T-helper 1 cell treated with Interleukin-12 subunit alpha and Interleukin-12 subunit beta and Interleukin-4 antibody, amounts not matched to agents 30 μg/mL and 1 μg/mL, for 36 hours (primary cell): Measurements from ENCODE around the gene SMIM29.

Source experiments
- H3K27ac Mint-ChIP-seq: one replicate; pipeline ENCODE4 v1.8.0; 2021; ENCODE audit warnings: mild to moderate bottlenecking, mixed read lengths
- H3K27me3 Mint-ChIP-seq: one replicate; pipeline ENCODE4 v1.8.0; 2021; ENCODE audit warnings: low read depth, mixed read lengths
- H3K36me3 Mint-ChIP-seq: one replicate; pipeline ENCODE4 v1.8.0; 2021; ENCODE audit warnings: low read depth, mixed read lengths
- H3K4me1 Mint-ChIP-seq: one replicate; pipeline ENCODE4 v1.8.0; 2021; ENCODE audit warnings: low read depth, mixed read lengths
- H3K4me3 Mint-ChIP-seq: one replicate; pipeline ENCODE4 v1.8.0; 2021; ENCODE audit warnings: mild to moderate bottlenecking, moderate library complexity, mixed read lengths
- H3K9me3 Mint-ChIP-seq: one replicate; pipeline ENCODE4 v1.8.0; 2021; ENCODE audit warnings: mixed read lengths

SMIM29 gene

GRCh38 chr6:34239500-34239825 is 9.3 kb downstream of the SMIM29 start:
- peaks cover 28% of the 10 kb centered on the region for H3K36me3 Mint-ChIP-seq
- H3K9me3 Mint-ChIP-seq, result no peaks in the 10 kb centered on the region
- peak overlapping the region; percentile 60 for H3K27ac Mint-ChIP-seq

GRCh38 chr6:34238585-34239499 is 10.0 kb downstream of the SMIM29 start:
- H3K36me3 Mint-ChIP-seq, result peaks cover 28% of the 10 kb centered on the region
- peak overlapping the region; percentile 89 for H3K27ac Mint-ChIP-seq
- H3K4me3 Mint-ChIP-seq, result peak overlapping the region; percentile 83
- no peaks in the 10 kb centered on the region for H3K9me3 Mint-ChIP-seq
- H3K4me1 Mint-ChIP-seq, result peaks cover 49% of the 10 kb centered on the region
- no peaks in the 10 kb centered on the region for H3K27me3 Mint-ChIP-seq

More at GRCh38 chr6:34239500-34239825, 9.3 kb downstream of the SMIM29 start:
- peak overlapping the region; percentile 46 for H3K4me3 Mint-ChIP-seq
- no peaks in the 10 kb centered on the region for H3K27me3 Mint-ChIP-seq
- H3K4me1 Mint-ChIP-seq, result peaks cover 43% of the 10 kb centered on the region

GRCh38 chr6:34237722-34238584 is 10.9 kb downstream of the SMIM29 start:
- Mint-ChIP-seq H3K4me3 (peak overlapping the region; percentile 85), H3K9me3 (no peaks in the 10 kb centered on the region), H3K27ac (peak overlapping the region; percentile 90), H3K27me3 (no peaks in the 10 kb centered on the region), H3K4me1 (peaks cover 42% of the 10 kb centered on the region), H3K36me3 (peaks cover 24% of the 10 kb centered on the region)

- H3K27me3 Mint-ChIP-seq, result no peaks in the 10 kb centered on the region
- H3K27ac Mint-ChIP-seq, result no peak overlapping the region
- peaks cover 35% of the 10 kb centered on the region for H3K4me1 Mint-ChIP-seq
- H3K4me3 Mint-ChIP-seq, result no peak overlapping the region
- H3K36me3 Mint-ChIP-seq, result peaks cover 18% of the 10 kb centered on the region
- no peaks in the 10 kb centered on the region for H3K9me3 Mint-ChIP-seq
Measured at GRCh38 chr6:34237316-34237721, 11.5 kb downstream of the SMIM29 start.

- no peaks in the 10 kb centered on the region for H3K27me3 Mint-ChIP-seq
- peak within 1 kb of the TSS; percentile 94 for H3K27ac Mint-ChIP-seq
- H3K36me3 Mint-ChIP-seq, result peaks cover 12% of the 10 kb centered on the region
- peak within 1 kb of the TSS; percentile 84 for H3K4me3 Mint-ChIP-seq
- H3K9me3 Mint-ChIP-seq, result no peaks in the 10 kb centered on the region
- peaks cover 31% of the 10 kb centered on the region for H3K4me1 Mint-ChIP-seq
Measured at GRCh38 chr6:34236443-34237315, 12.1 kb downstream of the SMIM29 start, which contains the start of gene HMGA1. HMGA1 (plus strand) TSS chr6:34236873; CDS start chr6:34240781, 3,908 bp downstream.

GRCh38 chr6:34236131-34236442 is 12.7 kb downstream of the SMIM29 start:
- H3K4me3 Mint-ChIP-seq, result peak overlapping the region; percentile 84
- peaks cover 9% of the 10 kb centered on the region for H3K36me3 Mint-ChIP-seq
- H3K27ac Mint-ChIP-seq, result peak overlapping the region; percentile 94
- peaks cover 31% of the 10 kb centered on the region for H3K4me1 Mint-ChIP-seq
- H3K9me3 Mint-ChIP-seq, result no peaks in the 10 kb centered on the region
- no peaks in the 10 kb centered on the region for H3K27me3 Mint-ChIP-seq

- Mint-ChIP-seq H3K27ac (peak overlapping the region; percentile 94), H3K4me1 (peaks cover 29% of the 10 kb centered on the region), H3K9me3 (no peaks in the 10 kb centered on the region), H3K27me3 (no peaks in the 10 kb centered on the region), H3K36me3 (peaks cover 6% of the 10 kb centered on the region), H3K4me3 (peak overlapping the region; percentile 84)
Measured at GRCh38 chr6:34235307-34236130, 13.3 kb downstream of the SMIM29 start.

- Mint-ChIP-seq H3K4me3 (peak overlapping the region; percentile 30), H3K27ac (peak overlapping the region; percentile 78)
Measured at GRCh38 chr6:34234667-34235306, 14.0 kb downstream of the SMIM29 start.

GRCh38 chr6:34233867-34234266 is 14.9 kb downstream of the SMIM29 start:
- no peaks in the 10 kb centered on the region for H3K9me3 Mint-ChIP-seq
- H3K36me3 Mint-ChIP-seq, result peaks cover 4% of the 10 kb centered on the region
- no peak overlapping the region for H3K27ac Mint-ChIP-seq
- peak overlapping the region; percentile 30 for H3K4me3 Mint-ChIP-seq
- peaks cover 22% of the 10 kb centered on the region for H3K4me1 Mint-ChIP-seq
- no peaks in the 10 kb centered on the region for H3K27me3 Mint-ChIP-seq

More at GRCh38 chr6:34234667-34235306, 14.0 kb downstream of the SMIM29 start:
- Mint-ChIP-seq H3K36me3 (peaks cover 4% of the 10 kb centered on the region), H3K9me3 (no peaks in the 10 kb centered on the region), H3K27me3 (no peaks in the 10 kb centered on the region), H3K4me1 (peaks cover 23% of the 10 kb centered on the region)

GRCh38 chr6:34232901-34233300 is 15.9 kb downstream of the SMIM29 start:
- Mint-ChIP-seq H3K4me3 (no peak overlapping the region), H3K4me1 (peaks cover 14% of the 10 kb centered on the region), H3K36me3 (no peaks in the 10 kb centered on the region), H3K27ac (no peak overlapping the region), H3K9me3 (no peaks in the 10 kb centered on the region), H3K27me3 (no peaks in the 10 kb centered on the region)

GRCh38 chr6:34231566-34232336 is 17.1 kb downstream of the SMIM29 start:
- H3K4me3 Mint-ChIP-seq, result no peak overlapping the region
- H3K9me3 Mint-ChIP-seq, result no peaks in the 10 kb centered on the region
- peaks cover 18% of the 10 kb centered on the region for H3K4me1 Mint-ChIP-seq
- no peaks in the 10 kb centered on the region for H3K27me3 Mint-ChIP-seq
- no peaks in the 10 kb centered on the region for H3K36me3 Mint-ChIP-seq
- H3K27ac Mint-ChIP-seq, result no peak overlapping the region

- H3K4me1 Mint-ChIP-seq, result peaks cover 14% of the 10 kb centered on the region
- H3K4me3 Mint-ChIP-seq, result no peak overlapping the region
- no peak overlapping the region for H3K27ac Mint-ChIP-seq
- no peaks in the 10 kb centered on the region for H3K27me3 Mint-ChIP-seq
- H3K36me3 Mint-ChIP-seq, result no peaks in the 10 kb centered on the region
- H3K9me3 Mint-ChIP-seq, result no peaks in the 10 kb centered on the region
Measured at GRCh38 chr6:34230653-34231371, 18.0 kb downstream of the SMIM29 start.
